Measurements from ENCODE around the gene MT1A. TPM values are rescaled to one million over a fixed set of nuclear protein-coding genes. Genes with fewer than 3 reads are reported as not detected.

Gene MT1A
- total RNA-seq, 1 experiment from 2014 or later, result 2.8 TPM

GRCh38 chr16:56641166-56641565 lies 2.7 kb downstream of the MT1A start (continued):
- TF ChIP-seq ZNF532 (CRISPR knock-in tag; IDR thresholded peaks at IDR 0.05; ENCODE audit: borderline replicate concordance) (no peak), SOX15 (CRISPR knock-in tag; IDR thresholded peaks at IDR 0.05) (no peak)

- CTCF ChIA-PET, result interaction anchor here (0.8 to 2.8 kb wide), 13 partner anchors 9 to 58 kb away, joined by 3 to 15 read pairs (median 3); partner anchors contain the start of genes MT1B, MT1E, MT1G and MT2A
- POLR2A ChIA-PET, result interaction anchor here (0.6 kb wide), 1 partner anchor 13 kb away, joined by 3 read pairs; no protein-coding TSS in a partner anchor
- H3K4me3 Mint-ChIP-seq, result peak overlapping the region; percentile 63
- ATAC-seq (peak; percentile 80), DNase-seq (ENCODE audit: low spot score) (peak; percentile 63)
- peaks cover 100% of the 10 kb centered on the region for H3K27me3 Mint-ChIP-seq (ENCODE audit: low read depth)
- no peaks in the 10 kb centered on the region for H3K36me3 Mint-ChIP-seq
- H3K27ac Mint-ChIP-seq, result no peak overlapping the region
- H3K4me1 Mint-ChIP-seq, result peaks cover 22% of the 10 kb centered on the region
- no peaks in the 10 kb centered on the region for H3K9me3 Mint-ChIP-seq
- no peak for TF ChIP-seq ZNF263 (CRISPR knock-in tag; IDR thresholded peaks at IDR 0.05; ENCODE audit: low read depth)
- no peak for TF ChIP-seq NFYB (CRISPR knock-in tag; conservative IDR thresholded peaks at IDR 0.05; ENCODE audit: low read depth)
- TF ChIP-seq SP1 (CRISPR knock-in tag; conservative IDR thresholded peaks at IDR 0.05), result peak; percentile 47
- no peak for TF ChIP-seq ZNF317 (CRISPR knock-in tag; IDR thresholded peaks at IDR 0.05; ENCODE audit: borderline replicate concordance, low read depth)
- no peak for TF ChIP-seq CBFB (CRISPR knock-in tag; IDR thresholded peaks at IDR 0.05; ENCODE audit: low read depth)
- TF ChIP-seq, protein P1, sequence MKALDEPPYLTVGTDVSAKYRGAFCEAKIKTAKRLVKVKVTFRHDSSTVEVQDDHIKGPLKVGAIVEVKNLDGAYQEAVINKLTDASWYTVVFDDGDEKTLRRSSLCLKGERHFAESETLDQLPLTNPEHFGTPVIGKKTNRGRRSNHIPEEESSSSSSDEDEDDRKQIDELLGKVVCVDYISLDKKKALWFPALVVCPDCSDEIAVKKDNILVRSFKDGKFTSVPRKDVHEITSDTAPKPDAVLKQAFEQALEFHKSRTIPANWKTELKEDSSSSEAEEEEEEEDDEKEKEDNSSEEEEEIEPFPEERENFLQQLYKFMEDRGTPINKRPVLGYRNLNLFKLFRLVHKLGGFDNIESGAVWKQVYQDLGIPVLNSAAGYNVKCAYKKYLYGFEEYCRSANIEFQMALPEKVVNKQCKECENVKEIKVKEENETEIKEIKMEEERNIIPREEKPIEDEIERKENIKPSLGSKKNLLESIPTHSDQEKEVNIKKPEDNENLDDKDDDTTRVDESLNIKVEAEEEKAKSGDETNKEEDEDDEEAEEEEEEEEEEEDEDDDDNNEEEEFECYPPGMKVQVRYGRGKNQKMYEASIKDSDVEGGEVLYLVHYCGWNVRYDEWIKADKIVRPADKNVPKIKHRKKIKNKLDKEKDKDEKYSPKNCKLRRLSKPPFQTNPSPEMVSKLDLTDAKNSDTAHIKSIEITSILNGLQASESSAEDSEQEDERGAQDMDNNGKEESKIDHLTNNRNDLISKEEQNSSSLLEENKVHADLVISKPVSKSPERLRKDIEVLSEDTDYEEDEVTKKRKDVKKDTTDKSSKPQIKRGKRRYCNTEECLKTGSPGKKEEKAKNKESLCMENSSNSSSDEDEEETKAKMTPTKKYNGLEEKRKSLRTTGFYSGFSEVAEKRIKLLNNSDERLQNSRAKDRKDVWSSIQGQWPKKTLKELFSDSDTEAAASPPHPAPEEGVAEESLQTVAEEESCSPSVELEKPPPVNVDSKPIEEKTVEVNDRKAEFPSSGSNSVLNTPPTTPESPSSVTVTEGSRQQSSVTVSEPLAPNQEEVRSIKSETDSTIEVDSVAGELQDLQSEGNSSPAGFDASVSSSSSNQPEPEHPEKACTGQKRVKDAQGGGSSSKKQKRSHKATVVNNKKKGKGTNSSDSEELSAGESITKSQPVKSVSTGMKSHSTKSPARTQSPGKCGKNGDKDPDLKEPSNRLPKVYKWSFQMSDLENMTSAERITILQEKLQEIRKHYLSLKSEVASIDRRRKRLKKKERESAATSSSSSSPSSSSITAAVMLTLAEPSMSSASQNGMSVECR (CRISPR knock-in tag; IDR thresholded peaks at IDR 0.05; ENCODE audit: borderline replicate concordance), result no peak
- no peak for TF ChIP-seq ELF4 (CRISPR knock-in tag; IDR thresholded peaks at IDR 0.05; ENCODE audit: low read depth)
- TF ChIP-seq TEAD1 (CRISPR knock-in tag; IDR thresholded peaks at IDR 0.05), result 0 out of 2 replicates have a peak, but pooled peaks have one; percentile 7
- TF ChIP-seq NR3C1 (CRISPR knock-in tag; conservative IDR thresholded peaks at IDR 0.05; ENCODE audit: low read depth), result no peak
- TF ChIP-seq, protein P2, sequence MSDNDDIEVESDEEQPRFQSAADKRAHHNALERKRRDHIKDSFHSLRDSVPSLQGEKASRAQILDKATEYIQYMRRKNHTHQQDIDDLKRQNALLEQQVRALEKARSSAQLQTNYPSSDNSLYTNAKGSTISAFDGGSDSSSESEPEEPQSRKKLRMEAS (CRISPR knock-in tag; IDR thresholded peaks at IDR 0.05), result peak; percentile 72
- no peak for TF ChIP-seq ZNF232 (CRISPR knock-in tag; IDR thresholded peaks at IDR 0.05)
- TF ChIP-seq TEAD4 (CRISPR knock-in tag; IDR thresholded peaks at IDR 0.05), result no peak
- 0 out of 2 replicates have a peak, but pooled peaks have one; percentile 28 for TF ChIP-seq KAT7 (CRISPR knock-in tag; IDR thresholded peaks at IDR 0.05; ENCODE audit: borderline replicate concordance)
- no peak for TF ChIP-seq JAZF1 (CRISPR knock-in tag; IDR thresholded peaks at IDR 0.05)
- no peak for TF ChIP-seq GTF2I (CRISPR knock-in tag; conservative IDR thresholded peaks at IDR 0.05)
- TF ChIP-seq EMX1 (CRISPR knock-in tag; IDR thresholded peaks at IDR 0.05), result no peak
- no peak for TF ChIP-seq NR1H2 (CRISPR knock-in tag; IDR thresholded peaks at IDR 0.05)
- TF ChIP-seq PREB (CRISPR knock-in tag; IDR thresholded peaks at IDR 0.05; ENCODE audit: borderline replicate concordance), result no peak
- TF ChIP-seq FOXP1 (CRISPR knock-in tag; IDR thresholded peaks at IDR 0.05; ENCODE audit: borderline replicate concordance), result 0 out of 2 replicates have a peak, but pooled peaks have one; percentile 19
- TF ChIP-seq NFATC4 (CRISPR knock-in tag; IDR thresholded peaks at IDR 0.05), result no peak
- TF ChIP-seq, protein P3, sequence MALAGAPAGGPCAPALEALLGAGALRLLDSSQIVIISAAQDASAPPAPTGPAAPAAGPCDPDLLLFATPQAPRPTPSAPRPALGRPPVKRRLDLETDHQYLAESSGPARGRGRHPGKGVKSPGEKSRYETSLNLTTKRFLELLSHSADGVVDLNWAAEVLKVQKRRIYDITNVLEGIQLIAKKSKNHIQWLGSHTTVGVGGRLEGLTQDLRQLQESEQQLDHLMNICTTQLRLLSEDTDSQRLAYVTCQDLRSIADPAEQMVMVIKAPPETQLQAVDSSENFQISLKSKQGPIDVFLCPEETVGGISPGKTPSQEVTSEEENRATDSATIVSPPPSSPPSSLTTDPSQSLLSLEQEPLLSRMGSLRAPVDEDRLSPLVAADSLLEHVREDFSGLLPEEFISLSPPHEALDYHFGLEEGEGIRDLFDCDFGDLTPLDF (CRISPR knock-in tag; IDR thresholded peaks at IDR 0.05), result no peak
- TF ChIP-seq HMGA2 (CRISPR knock-in tag; IDR thresholded peaks at IDR 0.05), result no peak
- TF ChIP-seq IRF2 (CRISPR knock-in tag; IDR thresholded peaks at IDR 0.05; ENCODE audit: borderline replicate concordance, low read depth), result no peak
- no peak for TF ChIP-seq NFE2L1 (CRISPR knock-in tag; IDR thresholded peaks at IDR 0.05)
- no peak for TF ChIP-seq TP53 (CRISPR knock-in tag; IDR thresholded peaks at IDR 0.05)
Observed at GRCh38 chr16:56643080-56643778, 4.8 kb downstream of the MT1A start.
